Globus pallidus (tissue), 1 donor: Measurements from ENCODE around the gene ITPR2.

Experiments used
- DNase-seq: peaks from one replicate; pipeline ENCODE4 v3.0.0-alpha.2; 2015; ENCODE audit warnings: low spot score

Gene ITPR2

GRCh38 chr12:26754148-26754547, 78.8 kb downstream of the ITPR2 start:
- DNase-seq = no peak

- DNase-seq = no peak
Observed at GRCh38 chr12:26751179-26751578, 81.8 kb downstream of the ITPR2 start.

- DNase-seq = no peak
Observed at GRCh38 chr12:26750531-26751175, 82.3 kb downstream of the ITPR2 start.

GRCh38 chr12:26749781-26750180, 83.2 kb downstream of the ITPR2 start:
- DNase-seq = no peak

GRCh38 chr12:26748741-26749431, 84.1 kb downstream of the ITPR2 start:
- DNase-seq = no peak

- no peak for DNase-seq
Observed at GRCh38 chr12:26748412-26748740, 84.6 kb downstream of the ITPR2 start.

GRCh38 chr12:26746121-26746714, 86.8 kb downstream of the ITPR2 start:
- DNase-seq = no peak

- no peak for DNase-seq
Observed at GRCh38 chr12:26744697-26745440, 88.1 kb downstream of the ITPR2 start.

- DNase-seq = no peak
Observed at GRCh38 chr12:26744042-26744626, 88.9 kb downstream of the ITPR2 start.

- no peak for DNase-seq
Observed at GRCh38 chr12:26741584-26742227, 91.3 kb downstream of the ITPR2 start.

GRCh38 chr12:26740991-26741390, 92.0 kb downstream of the ITPR2 start:
- DNase-seq = no peak

- DNase-seq = no peak
Observed at GRCh38 chr12:26740348-26740747, 92.6 kb downstream of the ITPR2 start.

GRCh38 chr12:26737487-26738030, 95.4 kb downstream of the ITPR2 start:
- DNase-seq = no peak

GRCh38 chr12:26736563-26737486, 96.2 kb downstream of the ITPR2 start:
- DNase-seq = no peak

GRCh38 chr12:26735249-26735639, 97.8 kb downstream of the ITPR2 start:
- DNase-seq = no peak

GRCh38 chr12:26734510-26735248, 98.3 kb downstream of the ITPR2 start:
- DNase-seq = no peak

- DNase-seq = no peak
Observed at GRCh38 chr12:26732005-26732908, 100.7 kb downstream of the ITPR2 start.

GRCh38 chr12:26730481-26731350, 102.3 kb downstream of the ITPR2 start:
- DNase-seq = no peak
